Measurements from ENCODE around the gene INSC. TPM values are rescaled to one million over a fixed set of nuclear protein-coding genes. Genes with fewer than 3 reads are reported as not detected.

INSC gene
- total RNA-seq, 2 donors from 2014 or later, result 0.87 to 2.0 TPM

DNA sequence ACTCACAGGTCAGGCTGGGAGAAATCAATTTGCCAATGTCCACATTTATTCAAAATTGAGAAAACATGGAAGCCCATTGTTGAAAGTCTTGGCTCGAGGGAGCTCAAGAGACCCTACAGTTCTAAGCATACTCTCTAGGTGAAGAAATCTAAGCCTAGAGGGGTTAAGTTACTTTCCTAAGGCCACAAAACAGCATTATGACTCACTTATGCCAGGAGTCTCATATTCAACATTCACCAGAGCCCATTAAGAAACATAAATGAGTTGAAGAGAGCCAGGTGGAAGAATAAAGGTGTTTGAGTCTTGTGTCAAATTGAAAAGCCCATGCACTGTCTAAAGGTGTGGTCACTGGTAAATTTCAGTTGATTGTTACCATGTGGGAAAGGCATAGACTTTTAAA lies 108.1 kb downstream of the INSC start:
- H3K9me3 ChIP-seq, result no peaks in the 10 kb centered on the region
- DNase-seq (ENCODE audit: low spot score), result no peak
- WGBS, result 95% methylated on average over 1 of the region's 1 CpG
- H3K36me3 ChIP-seq, result no peaks in the 10 kb centered on the region
- no peak overlapping the region for H3K4me3 ChIP-seq
- intact Hi-C loops (cut with DNase I), result no loop called here
- no peak overlapping the region for H3K27ac ChIP-seq
- H3K4me1 ChIP-seq (replicated peaks), result no peaks in the 10 kb centered on the region
- H3K27me3 ChIP-seq (replicated peaks; ENCODE audit: insufficient read depth), result no peaks in the 10 kb centered on the region
- TF ChIP-seq POLR2A (IDR thresholded peaks at IDR 0.05) (no peak), POLR2AphosphoS5 (IDR thresholded peaks at IDR 0.05) (no peak)

DNA sequence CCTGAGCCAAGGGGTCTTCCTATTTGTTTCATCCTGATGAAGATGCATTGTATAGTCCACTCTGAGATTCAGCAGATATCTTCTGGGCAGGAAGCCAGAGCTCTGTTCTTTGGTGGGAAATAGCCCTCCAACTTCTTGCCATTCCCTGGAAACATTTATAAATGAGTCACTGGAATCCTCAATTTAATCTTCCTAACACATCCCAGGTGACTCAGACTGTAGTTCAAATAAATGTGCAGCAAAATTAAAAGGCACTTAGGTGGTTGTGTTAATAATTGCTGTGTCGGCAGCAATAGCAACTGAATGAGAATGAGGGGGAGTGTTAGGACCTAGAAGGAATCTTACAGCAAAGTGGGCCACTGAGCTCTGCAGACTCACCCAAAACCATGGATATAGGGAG lies 108.6 kb downstream of the INSC start:
- Histone ChIP-seq H3K27me3 (replicated peaks; ENCODE audit: insufficient read depth) (no peaks in the 10 kb centered on the region), H3K36me3 (no peaks in the 10 kb centered on the region), H3K4me1 (replicated peaks) (no peaks in the 10 kb centered on the region), H3K27ac (no peak overlapping the region), H3K4me3 (no peak overlapping the region), H3K9me3 (no peaks in the 10 kb centered on the region)
- 68% methylated on average over 1 of the region's 1 CpG for WGBS
- no peak for TF ChIP-seq POLR2AphosphoS5 (IDR thresholded peaks at IDR 0.05)
- intact Hi-C loops (cut with DNase I), result no loop called here
- no peak for DNase-seq (ENCODE audit: low spot score)

DNA sequence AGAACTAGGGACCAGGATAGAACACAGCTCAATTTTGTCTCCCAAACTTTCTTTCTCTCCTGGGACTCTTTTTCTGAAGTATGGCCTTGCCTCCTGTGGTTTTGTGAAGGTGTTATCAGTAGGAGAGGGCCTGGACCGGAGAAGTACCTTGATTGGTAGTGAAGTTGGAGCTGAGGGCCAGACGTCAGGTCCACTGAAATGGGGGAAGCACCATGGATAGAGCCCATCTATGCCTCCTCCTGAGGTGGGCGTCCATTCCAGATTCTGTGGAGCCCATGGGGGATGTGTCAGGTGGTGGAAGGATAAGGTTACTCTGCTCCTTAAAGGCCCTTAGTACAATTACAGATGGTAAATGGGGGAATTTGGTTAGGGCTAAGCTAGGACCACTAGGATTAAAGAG lies 109.7 kb downstream of the INSC start:
- TF ChIP-seq POLR2A (IDR thresholded peaks at IDR 0.05), result no peak
- no peak for TF ChIP-seq CTCF (IDR thresholded peaks at IDR 0.05)
- TF ChIP-seq POLR2AphosphoS5 (IDR thresholded peaks at IDR 0.05), result no peak
- no peak for DNase-seq (ENCODE audit: low spot score)
- Histone ChIP-seq H3K4me3 (no peak overlapping the region), H3K27me3 (replicated peaks; ENCODE audit: insufficient read depth) (no peaks in the 10 kb centered on the region), H3K9me3 (no peaks in the 10 kb centered on the region), H3K36me3 (no peaks in the 10 kb centered on the region), H3K4me1 (replicated peaks) (no peaks in the 10 kb centered on the region), H3K27ac (no peak overlapping the region)
- intact Hi-C loops (cut with DNase I), result no loop called here
- WGBS, result 69% methylated on average over 3 of the region's 3 CpGs

GRCh38 chr11:15227011-15227410 lies 112.3 kb downstream of the INSC start:
- TF ChIP-seq POLR2A (IDR thresholded peaks at IDR 0.05) (no peak), POLR2AphosphoS5 (IDR thresholded peaks at IDR 0.05) (no peak), CTCF (IDR thresholded peaks at IDR 0.05) (no peak)
- Histone ChIP-seq H3K27ac (no peak overlapping the region), H3K9me3 (no peaks in the 10 kb centered on the region), H3K27me3 (replicated peaks; ENCODE audit: insufficient read depth) (no peaks in the 10 kb centered on the region), H3K4me1 (replicated peaks) (no peaks in the 10 kb centered on the region), H3K4me3 (no peak overlapping the region), H3K36me3 (no peaks in the 10 kb centered on the region)
- intact Hi-C loops (cut with DNase I), result no loop called here
- 97% methylated on average over 1 of the region's 1 CpG for WGBS
- no peak for DNase-seq (ENCODE audit: low spot score)

GRCh38 chr11:15228331-15228849 lies 113.7 kb downstream of the INSC start:
- Histone ChIP-seq H3K4me3 (no peak overlapping the region), H3K27ac (no peak overlapping the region), H3K27me3 (replicated peaks; ENCODE audit: insufficient read depth) (no peaks in the 10 kb centered on the region), H3K36me3 (no peaks in the 10 kb centered on the region), H3K4me1 (replicated peaks) (no peaks in the 10 kb centered on the region), H3K9me3 (no peaks in the 10 kb centered on the region)
- intact Hi-C loops (cut with DNase I), result no loop called here
- WGBS, result 71% methylated on average over 8 of the region's 8 CpGs
- no peak for TF ChIP-seq POLR2AphosphoS5 (IDR thresholded peaks at IDR 0.05)
- no peak for TF ChIP-seq CTCF (IDR thresholded peaks at IDR 0.05)
- TF ChIP-seq POLR2A (IDR thresholded peaks at IDR 0.05), result no peak
- DNase-seq (ENCODE audit: low spot score), result no peak

- Histone ChIP-seq H3K27me3 (replicated peaks; ENCODE audit: insufficient read depth) (no peaks in the 10 kb centered on the region), H3K9me3 (no peaks in the 10 kb centered on the region), H3K36me3 (no peaks in the 10 kb centered on the region), H3K27ac (no peak overlapping the region), H3K4me3 (no peak overlapping the region), H3K4me1 (replicated peaks) (no peaks in the 10 kb centered on the region)
- TF ChIP-seq POLR2AphosphoS5 (IDR thresholded peaks at IDR 0.05) (no peak), POLR2A (IDR thresholded peaks at IDR 0.05) (no peak), CTCF (IDR thresholded peaks at IDR 0.05) (no peak)
- 0% methylated on average over 2 of the region's 2 CpGs for WGBS
- no peak for DNase-seq (ENCODE audit: low spot score)
- intact Hi-C loops (cut with DNase I), result no loop called here
These were observed 114.3 kb downstream of the INSC start for GRCh38 chr11:15229069-15229468.

All from prostate gland (tissue), 2 donors.